Measurements from ENCODE around the gene FAM219B. TPM values are rescaled to one million over a fixed set of nuclear protein-coding genes. Genes with fewer than 3 reads are reported as not detected.
A peak's percentile ranks its signal among the peaks of the same experiment; 100 is the strongest.

The FAM219B gene
- polyA plus RNA-seq, 1 donor: 50.0 TPM

DNA sequence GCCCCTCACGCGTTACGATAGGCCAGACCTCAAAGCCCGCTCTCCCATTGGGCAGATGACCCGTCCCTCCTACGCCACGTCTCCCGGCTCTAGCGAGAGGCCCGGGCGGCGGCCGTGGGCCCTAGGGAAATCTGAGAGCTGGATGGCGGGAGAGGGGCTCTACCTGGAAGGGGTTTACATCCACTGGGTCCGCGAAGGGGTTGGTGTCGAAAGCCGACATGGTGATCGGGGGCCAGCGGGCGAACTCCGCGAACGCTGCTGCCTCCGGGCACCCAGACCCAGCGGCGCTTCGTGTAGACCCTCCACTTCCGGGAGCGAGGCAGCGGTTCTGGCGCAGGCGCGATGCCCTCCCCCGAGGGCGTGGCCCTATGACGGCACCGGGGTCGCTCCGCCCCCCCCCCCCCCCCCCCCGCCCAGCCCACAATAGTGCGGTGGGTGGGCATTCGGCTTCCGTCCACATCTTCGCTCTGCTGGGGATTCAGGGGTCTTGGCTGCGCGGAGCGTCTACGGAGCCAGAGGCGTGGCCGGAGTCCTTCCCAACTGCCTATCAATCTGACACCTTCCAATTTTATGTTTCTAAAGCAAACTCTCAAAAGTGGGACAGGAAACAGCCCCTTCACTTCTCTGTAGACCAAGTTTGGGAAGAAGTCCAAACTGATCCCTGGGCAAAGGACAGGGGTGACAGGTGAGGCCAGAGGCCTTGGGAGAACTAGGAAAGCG lies 33.5 kb downstream of the FAM219B start, which contains the start of gene SCAMP2:
SCAMP2 (minus strand) TSS at position 330 of the 720 bp plus-strand sequence; CDS start at position 220, 110 bp downstream.
- DNase-seq (ENCODE audit: low read depth): peak; percentile 88

GRCh38 chr15:74872702-74873035 lies 34.0 kb downstream of the FAM219B start:
- DNase-seq (ENCODE audit: low read depth): no peak

- DNase-seq (ENCODE audit: low read depth): no peak
Measured at GRCh38 chr15:74870436-74871215, 36.0 kb downstream of the FAM219B start.

DNA sequence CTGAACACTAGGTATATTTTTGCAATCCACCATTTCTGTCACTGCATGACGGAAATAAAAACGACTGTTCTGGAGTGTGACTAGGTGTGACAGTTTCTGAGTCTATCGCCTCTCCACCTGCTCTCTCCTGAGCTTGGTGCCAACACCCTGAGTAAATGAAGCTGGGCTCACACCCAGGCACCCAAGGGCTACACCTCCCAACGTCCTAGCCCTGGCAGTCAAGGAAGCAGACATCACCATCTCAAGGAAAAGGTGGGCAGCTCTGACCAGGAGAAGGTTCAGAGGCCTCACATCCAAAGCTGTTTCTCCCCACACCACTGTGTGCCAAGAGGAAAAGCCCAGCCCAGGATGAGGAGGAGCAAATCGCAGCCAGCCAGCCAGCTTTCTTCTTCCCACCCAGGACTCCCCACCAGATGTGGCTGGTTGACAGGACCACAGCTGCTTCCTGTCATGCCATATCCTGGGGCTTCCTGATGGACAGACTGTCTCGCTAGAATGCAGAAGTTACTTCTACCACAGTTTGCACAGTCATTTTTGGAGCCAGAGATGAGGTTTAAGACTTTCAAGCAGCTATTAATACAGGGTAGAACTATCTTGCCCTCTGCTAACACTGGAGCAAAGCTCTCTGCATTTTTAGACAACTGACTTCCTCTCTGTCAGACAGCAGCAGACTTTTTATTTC lies 36.8 kb downstream of the FAM219B start:
- DNase-seq (ENCODE audit: low read depth): no peak

DNA sequence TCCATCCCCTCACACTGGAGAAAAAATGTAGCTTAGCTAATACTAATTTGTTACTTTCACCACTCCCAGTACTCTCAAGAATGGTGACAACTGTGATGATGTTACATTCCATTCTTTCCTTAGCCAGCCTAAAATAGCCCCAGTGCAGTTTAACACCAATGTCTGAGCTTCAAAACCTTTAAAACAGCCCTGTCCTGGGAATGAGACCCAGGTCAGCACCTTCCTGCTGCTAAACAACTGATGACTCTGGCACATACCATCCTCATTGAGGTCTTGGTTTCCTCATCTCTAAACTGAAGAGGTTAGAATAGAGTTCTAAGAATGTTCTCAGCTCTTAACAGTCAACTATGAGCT lies 37.3 kb downstream of the FAM219B start:
- DNase-seq (ENCODE audit: low read depth): no peak

GRCh38 chr15:74868059-74868458 lies 38.6 kb downstream of the FAM219B start:
- DNase-seq (ENCODE audit: low read depth): no peak

DNA sequence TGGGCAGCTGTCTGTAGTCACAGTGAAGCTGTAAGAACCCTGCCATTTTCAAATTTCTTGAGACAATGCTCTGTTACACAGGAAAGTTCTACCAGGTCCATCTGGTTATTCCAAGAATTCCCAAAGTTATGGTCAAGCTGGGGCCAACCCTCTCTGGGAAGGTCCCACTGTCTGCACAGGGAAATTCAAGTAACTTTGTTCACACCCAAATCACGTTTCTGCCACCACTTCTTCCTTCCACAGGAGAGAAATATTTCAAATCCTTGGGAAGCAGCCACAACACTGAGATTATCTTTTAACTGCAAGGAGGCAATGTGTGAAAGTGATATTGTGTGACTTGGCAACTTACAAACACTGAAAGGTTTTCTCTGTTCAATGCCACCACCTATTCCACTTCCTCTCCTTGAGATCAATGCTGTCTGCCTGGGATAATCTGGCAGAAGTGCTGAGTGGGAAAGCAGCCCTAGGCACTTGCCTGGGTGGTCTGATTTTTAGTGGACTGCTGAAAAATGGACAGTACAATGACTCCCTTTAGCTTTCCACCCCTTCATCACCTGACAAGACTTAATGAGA lies 39.1 kb downstream of the FAM219B start:
- DNase-seq (ENCODE audit: low read depth): no peak

- DNase-seq (ENCODE audit: low read depth): no peak
Measured at GRCh38 chr15:74866090-74866489, 40.6 kb downstream of the FAM219B start.

DNA sequence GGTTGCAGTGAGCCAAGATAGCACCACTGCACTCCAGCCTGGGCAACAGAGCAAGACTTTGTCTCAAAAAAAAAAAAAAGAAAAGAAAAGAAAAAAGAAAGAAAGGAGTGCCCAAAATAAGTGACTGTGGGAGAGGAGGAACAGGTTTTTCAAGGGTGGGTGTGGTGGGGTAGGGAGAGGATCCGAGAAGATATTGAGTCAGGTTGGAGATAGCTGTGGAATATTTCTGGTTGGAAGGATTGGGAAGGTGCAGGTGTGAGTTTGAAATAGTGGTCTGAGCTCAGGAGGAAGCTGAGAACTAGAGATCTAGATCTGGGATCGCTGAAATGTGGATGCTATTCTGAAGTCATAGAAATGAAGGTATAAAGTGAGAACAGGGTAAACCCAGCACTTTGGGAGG lies 41.3 kb downstream of the FAM219B start:
- DNase-seq (ENCODE audit: low read depth): no peak

DNA sequence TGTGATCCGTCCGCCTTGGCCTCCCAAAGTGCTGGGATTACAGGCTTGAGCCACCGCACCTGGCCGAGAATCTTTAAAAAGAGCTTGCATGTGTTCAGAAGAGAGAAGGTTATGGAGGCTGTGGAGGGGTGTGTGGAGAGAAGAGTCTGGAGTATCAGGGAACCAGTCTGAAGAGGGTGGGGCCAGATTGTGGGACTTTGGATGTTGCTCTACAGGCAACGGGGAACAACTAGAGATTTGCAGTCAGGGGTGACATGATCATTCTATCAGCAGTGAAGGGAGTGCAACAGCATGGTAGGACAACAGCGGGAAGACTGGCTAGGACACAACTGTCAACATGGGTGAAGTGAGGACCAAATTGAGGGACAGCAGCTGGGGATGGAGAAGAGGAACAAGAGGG lies 42.4 kb downstream of the FAM219B start:
- no peak for DNase-seq (ENCODE audit: low read depth)

- DNase-seq (ENCODE audit: low read depth): no peak
Measured at GRCh38 chr15:74863239-74864056, 43.2 kb downstream of the FAM219B start.

DNA sequence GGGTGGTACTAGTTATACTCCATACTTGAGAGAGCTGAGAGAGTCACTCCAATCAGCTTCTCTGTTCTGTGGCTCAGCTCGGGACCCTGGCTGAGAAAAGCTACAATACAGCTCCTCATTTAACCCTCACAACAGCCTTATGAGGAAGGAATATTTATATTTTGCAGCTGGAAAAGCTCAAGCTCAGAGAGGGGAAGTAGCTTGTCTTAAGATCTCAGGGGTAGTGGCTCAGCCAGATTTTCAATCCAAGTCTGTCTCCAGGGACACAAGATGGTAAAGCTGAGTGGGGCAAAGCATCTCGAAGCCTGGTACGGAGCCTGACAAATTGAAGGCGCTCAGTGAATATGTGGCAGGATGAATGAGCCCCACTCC lies 48.3 kb downstream of the FAM219B start:
- no peak for DNase-seq (ENCODE audit: low read depth)

DNA sequence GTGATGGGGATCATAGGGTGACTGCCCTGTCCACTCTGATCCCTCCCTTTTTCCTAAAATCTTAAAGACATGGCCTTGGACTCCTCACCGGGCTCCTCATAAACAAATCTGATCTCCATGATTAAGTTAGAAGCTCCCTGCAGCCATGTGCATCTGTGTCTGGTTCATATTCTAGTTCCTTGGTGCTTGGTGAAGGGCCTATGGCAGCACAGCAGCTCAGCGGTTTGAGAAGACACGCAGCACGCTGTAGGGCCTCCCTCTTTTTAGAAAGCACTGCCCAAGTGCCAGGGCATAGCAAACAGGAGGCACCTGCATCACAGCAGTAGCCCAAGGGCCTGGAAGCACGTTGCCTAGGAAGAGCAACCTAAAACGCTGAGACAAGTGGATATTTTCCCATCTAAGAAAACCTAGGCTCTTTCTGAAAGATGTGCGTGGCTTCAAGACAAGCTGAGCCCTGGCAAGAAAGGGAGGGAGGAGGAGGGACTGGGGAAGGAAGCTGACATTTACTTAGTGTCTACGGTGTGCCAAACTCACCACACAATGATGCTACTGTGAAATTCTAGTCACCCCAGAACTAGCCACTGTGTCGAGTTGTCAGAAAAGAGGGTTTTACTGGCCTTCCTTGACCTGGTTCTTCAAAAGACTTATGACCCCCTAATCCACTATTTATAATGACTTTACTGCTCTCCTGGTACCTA lies 48.8 kb downstream of the FAM219B start:
- no peak for DNase-seq (ENCODE audit: low read depth)

DNA sequence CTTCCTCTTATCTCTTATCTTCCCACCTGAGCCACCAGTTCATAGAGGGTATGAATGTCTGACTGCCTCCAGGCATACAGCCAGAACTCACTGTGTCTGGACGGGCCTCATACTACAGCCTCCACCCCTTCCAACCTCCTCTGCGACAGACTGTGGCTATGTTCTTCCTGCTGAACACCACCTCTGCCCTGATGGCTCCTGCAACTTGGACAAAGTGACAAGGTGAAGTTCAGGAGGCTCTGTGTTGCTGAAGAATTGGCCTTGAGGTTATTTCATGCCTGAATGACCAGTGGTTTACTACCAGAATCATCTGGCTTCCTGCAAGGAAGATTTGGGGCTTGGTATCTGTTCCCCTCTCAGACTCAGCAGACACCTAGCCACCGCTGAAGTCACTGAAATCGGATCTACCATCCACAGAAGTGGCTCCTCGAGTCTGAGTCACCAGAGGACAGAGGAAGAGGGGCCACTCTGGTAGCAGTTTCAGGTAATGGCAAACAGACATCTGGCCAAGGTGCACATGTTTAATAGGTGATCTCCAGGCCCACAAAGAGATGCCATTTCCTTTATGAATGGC lies 49.5 kb downstream of the FAM219B start:
- no peak for DNase-seq (ENCODE audit: low read depth)

GRCh38 chr15:74856537-74856936 lies 50.1 kb downstream of the FAM219B start:
- DNase-seq (ENCODE audit: low read depth): no peak

- no peak for DNase-seq (ENCODE audit: low read depth)
Measured at GRCh38 chr15:74855857-74856256, 50.8 kb downstream of the FAM219B start.

GRCh38 chr15:74854453-74855022 lies 52.1 kb downstream of the FAM219B start:
- DNase-seq (ENCODE audit: low read depth): no peak

- DNase-seq (ENCODE audit: low read depth): no peak
Measured at GRCh38 chr15:74851960-74852359, 54.7 kb downstream of the FAM219B start.

DNA sequence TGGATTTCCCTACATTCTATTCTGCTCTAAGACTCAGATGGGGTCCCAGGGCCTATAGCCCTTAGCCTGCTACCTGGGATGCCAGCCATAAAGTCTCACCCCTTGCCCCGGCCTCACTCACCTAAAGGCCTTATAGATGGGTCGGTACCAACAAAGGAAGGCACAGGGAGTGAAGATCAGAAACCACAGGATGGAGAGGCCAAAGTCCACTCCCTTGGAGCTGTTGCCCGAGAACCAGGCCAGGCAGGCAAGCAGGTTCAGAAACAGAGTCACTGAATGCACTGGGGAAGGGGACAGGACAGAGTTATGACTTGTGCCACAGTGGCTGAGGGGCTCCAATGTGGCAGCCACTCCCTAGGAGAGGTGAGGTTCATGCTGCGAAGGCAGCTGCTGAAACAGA lies 56.3 kb downstream of the FAM219B start:
- no peak for DNase-seq (ENCODE audit: low read depth)
